K562 (cell line): ENCODE results near the gene SPRYD7. TPM values are rescaled to one million over a fixed set of nuclear protein-coding genes. Genes with fewer than 3 reads are reported as not detected.

Experiments
- ATF1 ChIP-seq, 2 experiments: fragments of 450-650 bp in 1 of 2; IDR thresholded peaks; 2 replicates each; pipeline ENCODE4 v1.6.1; 2016; ENCODE audit warnings: missing compliant biosample characterization in 1 of 2, missing genetic modification characterization in 1 of 2
- C11orf30 ChIP-seq: fragments of 450-650 bp; IDR thresholded peaks from 2 replicates; pipeline ENCODE4 v1.6.1; 2016; ENCODE audit warnings: low read depth, mild to moderate bottlenecking
- CBFB ChIP-seq: sonication (generic); formaldehyde crosslinking; IDR thresholded peaks from 2 replicates; pipeline ENCODE4 v1.4.0; 2020; ENCODE audit warnings: mild to moderate bottlenecking, missing genetic modification reagents
- CBX8 ChIP-seq: fragments of 200-600 bp; sonication (generic); IDR thresholded peaks from 2 replicates; pipeline ENCODE4 v1.6.1; 2012; ENCODE audit warnings: borderline replicate concordance, mixed run types, low read depth, mild to moderate bottlenecking, moderate library complexity, mixed read lengths, low read length, control low read depth, inconsistent platforms; ENCODE audit not compliant: poor library complexity, severe bottlenecking; ENCODE audit errors: extremely low read depth
- CC2D1A ChIP-seq: fragments of 450-650 bp; IDR thresholded peaks from 2 replicates; pipeline ENCODE4 v1.6.1; 2017; ENCODE audit warnings: mild to moderate bottlenecking
- EP300 ChIP-seq: IDR thresholded peaks from 2 replicates; pipeline ENCODE4 v1.6.1; 2012; ENCODE audit warnings: low read length, improper control_type of control experiment
- HOXB6 ChIP-seq: fragments of 250-450 bp; sonication (Bioruptor Pico); IDR thresholded peaks from 2 replicates; pipeline ENCODE4 v1.5.1; 2022; ENCODE audit warnings: mild to moderate bottlenecking, borderline replicate concordance
- MAFG ChIP-seq: fragments of 450-650 bp; conservative IDR thresholded peaks from 2 replicates; pipeline ENCODE4 v1.6.1; 2016; ENCODE audit warnings: missing genetic modification characterization, missing compliant biosample characterization
- MAFK ChIP-seq: IDR thresholded peaks from 2 replicates; pipeline ENCODE4 v1.6.1; 2011; ENCODE audit warnings: low read length, improper control_type of control experiment
- NONO ChIP-seq, 2 experiments: fragments of 200-400 bp in 1 of 2; fragments of 450-650 bp in 1 of 2; formaldehyde crosslinking in 1 of 2; IDR thresholded peaks; 2 replicates each; pipeline ENCODE4 v1.6.1; 2017; ENCODE audit warnings: low read depth in 2 of 2, mild to moderate bottlenecking in 2 of 2, moderate library complexity in 2 of 2, low read length in 1 of 2
- PHB ChIP-seq: fragments of 250-450 bp; sonication (Bioruptor Pico); IDR thresholded peaks from 2 replicates; pipeline ENCODE4 v1.5.0; 2021
- RBM14 ChIP-seq: fragments of 200-400 bp; formaldehyde crosslinking; IDR thresholded peaks from 2 replicates; pipeline ENCODE4 v1.6.1; 2018; ENCODE audit warnings: low read depth, mild to moderate bottlenecking, low read length, moderate library complexity, borderline replicate concordance; ENCODE audit not compliant: insufficient read depth
- STAT5A ChIP-seq: IDR thresholded peaks from 2 replicates; pipeline ENCODE4 v1.6.1; 2012; ENCODE audit warnings: low read length, inconsistent platforms, borderline replicate concordance
- TGIF2 ChIP-seq: sonication (generic); formaldehyde crosslinking; IDR thresholded peaks from 2 replicates; pipeline ENCODE4 v1.8.1; 2022; ENCODE audit warnings: mild to moderate bottlenecking, missing genetic modification reagents, moderate library complexity
- XRCC4 ChIP-seq: IDR thresholded peaks from one replicate; pipeline ENCODE4 v1.6.1; 2011; ENCODE audit not compliant: insufficient read depth, insufficient read length; ENCODE audit errors: extremely low read depth
- YBX1 ChIP-seq: fragments of 450-650 bp; IDR thresholded peaks from 2 replicates; pipeline ENCODE4 v1.7.1; 2016; ENCODE audit warnings: mild to moderate bottlenecking
- ZNF124 ChIP-seq: sonication (generic); formaldehyde crosslinking; IDR thresholded peaks from 2 replicates; pipeline ENCODE4 v1.8.1; 2022; ENCODE audit warnings: missing genetic modification reagents
- ZNF24 ChIP-seq: fragments of 450-650 bp; IDR thresholded peaks from 2 replicates; pipeline ENCODE4 v1.6.1; 2016
- ZNF274 ChIP-seq: IDR thresholded peaks from 2 replicates; pipeline ENCODE4 v1.6.1; 2011; ENCODE audit warnings: low read depth, mild to moderate bottlenecking, low read length, moderate library complexity, borderline replicate concordance
- polyA plus RNA-seq, 8 experiments: library from polyadenylated mRNA; depleted of rRNA in 4 of 8; stranded (reverse) in 5 of 8; unstranded in 3 of 8; fragments of >200 nt; fragmentation: Nextera tagmentation in 2 of 8; fragmentation: Illumina TruSeq in 1 of 8; extraction: Ambion mirVana in 2 of 8; extraction: Trizol in 1 of 8; gene quantifications; 2 replicates each; pipeline versions ENCODE4 v1.2.1 to v1.2.3, GENCODE V29; 2011 to 2014; ENCODE audit warnings: inconsistent platforms in 1 of 8, missing spikeins in 1 of 8
- total RNA-seq, 7 experiments: library from RNA; depleted of rRNA in 6 of 7; stranded (reverse); fragments of >200 nt in 6 of 7; fragmentation: Illumina TruSeq in 2 of 7; extraction: Trizol in 2 of 7; gene quantifications; 2 replicates each; pipeline versions ENCODE4 v1.2.1 to v1.2.3, GENCODE V29; 2011 to 2021; ENCODE audit warnings: low replicate concordance in 1 of 7
- TF ChIP-seq, protein P1 (sequence below): fragments of 250-450 bp; sonication (Bioruptor Pico); IDR thresholded peaks from 2 replicates; pipeline ENCODE4 v1.4.0; 2020; ENCODE audit warnings: borderline replicate concordance
- TF ChIP-seq, protein P2 (sequence below): fragments of 250-450 bp; sonication (Bioruptor Pico); IDR thresholded peaks from 2 replicates; pipeline ENCODE4 v1.4.0; 2020

The SPRYD7 gene
- total and polyA plus RNA-seq, 9 of the 15 experiments (the other 6 are each of a cell fraction or from before 2014, with no cell fraction given): 4.3 to 11.0 (median 7.9) TPM

DNA sequence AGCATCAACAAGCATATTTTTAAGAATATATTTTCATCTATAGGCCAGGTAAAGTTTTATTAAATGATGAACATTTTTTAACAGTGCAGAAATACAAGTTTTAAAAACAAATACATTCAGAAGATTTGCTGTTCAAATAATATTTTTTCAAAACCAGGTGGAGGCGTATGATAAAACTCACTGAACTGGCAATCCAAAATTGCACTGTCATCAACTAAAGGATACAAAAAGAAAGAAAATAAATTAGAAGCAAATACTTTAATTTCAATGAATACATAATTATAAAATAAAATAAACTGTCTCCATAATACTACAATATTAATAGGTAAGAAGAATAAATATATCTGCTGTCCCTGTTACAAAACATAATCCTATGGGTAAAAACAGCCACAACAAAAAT is 21.2 kb downstream of the SPRYD7 start (continued):
- TF ChIP-seq STAT5A: no peak
- TF ChIP-seq RBM14: no peak
- no peak for TF ChIP-seq HOXB6 (CRISPR knock-in tag)
- TF ChIP-seq CBFB (CRISPR knock-in tag): no peak
- TF ChIP-seq, protein P1, sequence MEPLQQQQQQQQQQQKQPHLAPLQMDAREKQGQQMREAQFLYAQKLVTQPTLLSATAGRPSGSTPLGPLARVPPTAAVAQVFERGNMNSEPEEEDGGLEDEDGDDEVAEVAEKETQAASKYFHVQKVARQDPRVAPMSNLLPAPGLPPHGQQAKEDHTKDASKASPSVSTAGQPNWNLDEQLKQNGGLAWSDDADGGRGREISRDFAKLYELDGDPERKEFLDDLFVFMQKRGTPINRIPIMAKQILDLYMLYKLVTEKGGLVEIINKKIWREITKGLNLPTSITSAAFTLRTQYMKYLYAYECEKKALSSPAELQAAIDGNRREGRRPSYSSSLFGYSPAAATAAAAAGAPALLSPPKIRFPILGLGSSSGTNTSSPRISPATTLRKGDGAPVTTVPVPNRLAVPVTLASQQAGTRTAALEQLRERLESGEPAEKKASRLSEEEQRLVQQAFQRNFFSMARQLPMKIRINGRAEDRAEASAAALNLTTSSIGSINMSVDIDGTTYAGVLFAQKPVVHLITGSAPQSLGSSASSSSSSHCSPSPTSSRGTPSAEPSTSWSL (CRISPR knock-in tag): no peak
- TF ChIP-seq PHB (CRISPR knock-in tag): no peak
- TF ChIP-seq ZNF124 (CRISPR knock-in tag): no peak
- TF ChIP-seq, protein P2, sequence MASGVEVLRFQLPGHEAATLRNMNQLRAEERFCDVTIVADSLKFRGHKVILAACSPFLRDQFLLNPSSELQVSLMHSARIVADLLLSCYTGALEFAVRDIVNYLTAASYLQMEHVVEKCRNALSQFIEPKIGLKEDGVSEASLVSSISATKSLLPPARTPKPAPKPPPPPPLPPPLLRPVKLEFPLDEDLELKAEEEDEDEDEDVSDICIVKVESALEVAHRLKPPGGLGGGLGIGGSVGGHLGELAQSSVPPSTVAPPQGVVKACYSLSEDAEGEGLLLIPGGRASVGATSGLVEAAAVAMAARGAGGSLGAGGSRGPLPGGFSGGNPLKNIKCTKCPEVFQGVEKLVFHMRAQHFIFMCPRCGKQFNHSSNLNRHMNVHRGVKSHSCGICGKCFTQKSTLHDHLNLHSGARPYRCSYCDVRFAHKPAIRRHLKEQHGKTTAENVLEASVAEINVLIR: no peak
- no peak for TF ChIP-seq XRCC4
- TF ChIP-seq TGIF2 (CRISPR knock-in tag): no peak
- TF ChIP-seq C11orf30: peak; percentile 83
- no peak for TF ChIP-seq CBX8
- peak; percentile 52; the same call in 1 of the 2 replicates for TF ChIP-seq MAFK
- TF ChIP-seq MAFG: peak; percentile 71
- no peak for TF ChIP-seq EP300
- TF ChIP-seq ZNF24: no peak
- no peak for TF ChIP-seq NONO (IDR thresholded peaks at IDR 0.05; ENCODE audit: low read depth in 2 of 2, low read length in 1 of 2)
- no peak for TF ChIP-seq CC2D1A
- no peak for TF ChIP-seq ATF1 (CRISPR knock-in tag; IDR thresholded peaks at IDR 0.05)
- TF ChIP-seq ATF1 (tag; IDR thresholded peaks at IDR 0.05): no peak
- no peak for TF ChIP-seq ZNF274
- TF ChIP-seq YBX1: no peak
